ENCODE measurements around the gene KDELR1.
A peak's percentile ranks its signal among the peaks of the same experiment; 100 is the strongest.

The KDELR1 gene

DNA sequence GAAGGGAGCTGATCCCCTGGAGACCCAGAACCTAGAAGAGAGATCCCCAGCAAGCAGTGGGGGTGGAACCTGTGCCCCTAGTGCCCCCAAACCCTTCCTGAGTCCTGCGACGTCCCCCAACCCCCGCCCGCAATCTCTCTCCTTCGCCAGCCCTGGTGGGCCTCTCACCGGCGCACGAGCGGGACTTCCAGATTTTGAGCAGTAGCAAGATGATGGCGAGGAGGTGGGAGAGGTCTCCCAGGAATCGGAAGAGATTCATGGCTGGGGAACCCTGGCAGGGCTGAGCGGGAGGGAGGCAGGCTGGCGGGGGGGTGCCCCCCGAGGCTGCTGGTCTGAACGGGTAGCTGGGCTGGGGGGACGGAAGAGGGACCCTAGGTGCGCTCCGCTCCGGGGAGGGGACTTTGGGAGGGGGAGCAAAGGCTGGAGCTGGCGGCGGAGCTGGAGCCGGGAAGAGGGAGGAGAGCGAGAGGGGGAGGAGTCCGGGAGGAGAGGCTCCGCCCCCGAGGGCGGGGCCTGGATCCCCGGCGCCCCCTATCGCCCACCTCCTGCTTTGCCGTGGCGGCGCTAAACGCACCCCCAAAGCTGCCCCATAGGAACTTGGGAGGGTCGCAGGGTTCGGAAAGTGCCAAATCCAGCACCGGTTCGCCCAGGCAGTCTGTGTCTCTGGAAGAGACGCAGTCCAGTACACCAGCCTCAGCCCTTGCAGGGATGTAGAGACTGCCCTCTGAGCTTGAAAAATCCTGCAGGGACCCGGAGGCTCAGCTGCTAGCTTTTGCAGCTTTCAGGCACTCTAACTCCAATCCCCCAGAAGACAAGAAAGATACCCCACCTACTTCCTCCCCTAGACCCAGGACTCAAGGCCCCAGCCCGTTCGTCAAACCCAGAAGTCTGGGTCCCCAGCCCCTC is at the start of gene KDELR1:
TSS of gene KDELR1 (minus strand) at position 452 of the 906 bp plus-strand sequence. CDS start at position 259, 193 bp downstream.
- FAIRE-seq (no peak), DNase-seq (ENCODE audit: low spot score) (peak; percentile 38)

DNA sequence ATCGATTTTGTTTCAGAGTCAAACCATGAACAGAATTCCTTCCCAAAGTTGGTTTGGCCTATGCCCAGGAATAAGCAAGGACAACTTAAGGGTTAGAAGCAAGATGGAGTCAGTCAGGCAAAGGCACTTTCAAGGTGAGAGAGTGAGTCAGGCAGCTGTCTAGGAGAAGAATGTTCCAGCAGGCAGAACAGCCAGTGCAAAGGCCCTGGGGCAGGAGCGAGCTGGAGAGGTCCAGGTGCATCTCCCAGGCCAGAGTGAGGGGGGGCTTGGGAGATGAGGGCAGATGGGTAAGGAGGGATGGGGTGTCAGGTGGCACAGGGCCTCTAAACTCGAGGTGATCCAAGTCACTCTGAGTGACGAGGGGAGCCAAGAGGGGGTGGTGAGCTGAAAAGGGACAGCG is 45.2 kb upstream of the KDELR1 start:
- FAIRE-seq (no peak), DNase-seq (ENCODE audit: low spot score) (no peak)

DNA sequence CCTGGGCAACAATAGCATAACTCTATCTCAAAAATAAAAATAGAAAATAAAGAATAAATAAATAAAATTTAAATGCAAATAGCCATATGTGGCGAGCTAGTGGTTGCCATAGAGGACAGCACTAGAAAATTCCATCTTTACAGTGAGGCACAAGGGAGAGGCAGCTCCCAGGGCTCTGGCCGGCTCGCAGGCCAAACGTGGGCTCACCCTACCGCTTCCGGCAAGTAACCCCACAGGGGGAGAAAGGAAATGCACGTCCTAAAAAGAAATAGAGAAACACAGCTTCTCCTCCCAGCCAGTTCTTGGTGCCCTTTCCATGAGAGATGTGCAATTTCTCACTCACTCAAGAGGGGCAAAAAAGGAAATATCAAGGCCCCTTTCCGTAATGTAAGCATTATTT is 42.0 kb upstream of the KDELR1 start:
- FAIRE-seq (no peak), DNase-seq (ENCODE audit: low spot score) (no peak)

DNA sequence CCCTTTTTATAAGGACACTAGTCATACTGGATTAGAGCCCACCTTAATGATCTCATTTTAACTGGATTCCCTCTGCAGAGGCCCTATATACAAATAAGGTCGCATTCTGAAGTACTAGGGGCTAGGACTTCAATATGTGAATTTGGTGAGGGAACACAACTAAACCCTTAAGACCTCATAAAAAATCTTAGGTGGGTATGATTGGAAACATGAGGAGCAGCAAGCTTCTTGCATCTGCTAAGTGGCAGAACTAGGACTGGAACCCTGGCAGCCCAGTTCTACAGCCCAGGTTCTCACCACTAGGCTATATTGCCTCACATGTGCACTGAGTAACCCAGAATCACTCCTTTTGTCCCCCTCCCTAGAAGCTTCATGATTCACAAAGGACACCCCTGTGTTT is 37.3 kb upstream of the KDELR1 start:
- DNase-seq (ENCODE audit: low spot score) (no peak), FAIRE-seq (no peak)

DNA sequence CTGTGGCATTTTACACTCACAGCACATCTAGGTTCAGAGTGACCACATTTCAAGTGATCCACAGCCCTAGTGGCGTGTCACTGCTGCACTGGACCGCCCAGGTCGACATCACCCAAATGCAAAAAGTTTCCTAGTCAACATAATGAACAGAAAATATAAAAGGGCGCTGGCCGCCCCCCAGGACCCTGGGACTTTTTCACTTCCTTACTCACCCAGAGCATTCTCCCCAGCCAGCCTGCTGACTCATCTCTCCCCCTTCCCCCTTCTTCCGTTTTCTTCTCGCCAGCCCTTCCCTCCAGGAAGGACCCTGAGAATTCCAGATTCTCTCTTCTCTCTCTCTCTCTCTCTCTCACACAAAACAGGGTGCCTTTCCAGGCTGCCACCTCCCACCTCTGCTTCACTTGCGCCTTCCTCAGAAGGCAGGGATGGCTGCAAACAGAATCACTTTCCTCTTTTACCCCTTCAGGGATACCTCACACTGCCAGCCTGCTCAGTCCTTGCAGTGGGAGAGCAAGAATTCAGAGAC is 33.4 kb upstream of the KDELR1 start:
- FAIRE-seq (no peak), DNase-seq (ENCODE audit: low spot score) (peak; percentile 57)

DNA sequence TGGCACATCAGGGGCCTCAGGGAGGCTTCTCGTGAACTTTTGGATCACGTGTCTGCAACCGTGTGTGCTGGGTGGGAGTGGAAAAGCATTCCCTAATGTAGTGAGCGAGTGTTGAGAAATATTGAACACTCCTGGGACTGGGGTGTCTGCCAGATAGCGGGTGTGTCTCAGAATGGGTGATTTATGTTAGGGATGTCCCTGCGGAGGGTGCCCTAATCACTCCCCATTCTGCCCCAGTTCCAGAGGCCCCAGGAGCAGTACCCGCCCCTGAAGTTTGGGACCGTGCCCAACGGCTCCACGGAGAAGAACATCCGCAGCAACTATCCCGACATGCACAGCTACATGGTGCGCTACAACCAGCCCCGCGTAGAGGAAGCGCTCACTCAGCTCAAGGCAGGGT is 30.2 kb upstream of the KDELR1 start:
- FAIRE-seq (no peak), DNase-seq (ENCODE audit: low spot score) (no peak)

DNA sequence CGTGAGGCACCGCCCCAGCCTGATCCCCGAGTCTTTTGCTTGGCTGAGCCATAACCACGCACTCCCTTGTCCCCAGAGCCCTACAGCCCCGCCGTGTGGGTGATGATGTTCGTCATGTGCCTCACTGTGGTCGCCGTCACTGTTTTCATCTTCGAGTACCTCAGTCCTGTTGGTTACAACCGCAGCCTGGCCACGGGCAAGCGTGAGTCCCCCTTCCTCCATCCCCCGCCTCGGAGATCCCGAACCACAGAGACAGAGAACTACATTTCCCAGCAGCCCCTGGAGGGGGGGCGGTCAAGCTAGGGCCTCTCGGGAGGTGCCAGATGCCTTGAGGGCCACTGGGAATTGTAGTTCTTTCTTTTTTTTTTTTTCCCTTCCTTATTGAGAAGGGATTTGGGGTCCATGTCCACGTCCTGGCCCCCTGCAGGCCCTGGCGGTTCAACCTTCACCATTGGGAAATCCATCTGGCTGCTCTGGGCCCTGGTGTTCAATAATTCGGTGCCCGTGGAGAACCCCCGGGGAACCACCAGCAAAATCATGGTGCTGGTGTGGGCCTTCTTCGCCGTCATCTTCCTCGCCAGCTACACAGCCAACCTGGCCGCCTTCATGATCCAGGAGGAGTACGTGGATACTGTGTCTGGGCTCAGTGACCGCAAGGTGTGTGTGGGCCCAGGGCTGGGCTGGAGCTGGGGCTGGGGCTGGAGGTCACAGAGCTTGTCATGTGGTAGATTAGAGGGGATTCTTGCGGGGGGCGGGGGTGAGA is 28.0 kb upstream of the KDELR1 start:
- no peak for FAIRE-seq
- no peak for DNase-seq (ENCODE audit: low spot score)

DNA sequence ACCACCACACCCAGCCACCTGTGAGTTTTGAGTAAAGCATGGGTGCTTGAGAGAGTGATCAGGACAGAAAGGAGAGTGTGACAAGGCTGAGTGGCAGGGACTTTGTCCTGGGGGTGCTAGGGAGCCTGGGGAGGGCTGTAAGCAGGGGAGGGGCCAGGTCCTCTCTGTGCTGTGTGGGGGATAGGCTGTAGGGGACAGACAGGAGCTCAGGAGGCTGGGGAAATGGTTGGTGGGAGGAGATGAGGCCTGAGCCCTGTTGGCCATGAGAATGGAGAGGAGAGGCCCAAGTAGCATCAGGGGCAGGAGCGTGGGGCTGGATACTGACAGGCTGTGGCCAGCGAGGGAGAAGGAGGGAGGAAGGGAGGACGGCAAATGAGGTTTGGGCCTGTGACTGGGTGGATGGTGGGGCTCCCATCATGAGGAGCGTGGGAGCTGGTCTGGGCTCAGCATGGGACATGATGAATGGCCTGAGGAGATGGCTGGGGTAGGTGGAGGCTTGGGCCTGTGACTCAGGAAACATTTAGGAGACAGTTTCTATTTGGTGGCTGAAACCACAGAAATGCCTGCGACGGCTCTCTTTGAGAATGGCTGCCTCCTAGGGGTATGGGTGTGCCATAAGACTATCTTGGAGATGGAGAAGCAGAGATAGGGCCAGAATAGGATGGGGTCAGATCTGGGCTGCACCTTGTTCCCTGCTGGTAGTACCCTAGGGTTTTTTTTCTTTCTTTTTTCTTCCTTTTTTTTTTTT is 27.1 kb upstream of the KDELR1 start:
- peak; percentile 34 for DNase-seq (ENCODE audit: low spot score)
- no peak for FAIRE-seq

DNA sequence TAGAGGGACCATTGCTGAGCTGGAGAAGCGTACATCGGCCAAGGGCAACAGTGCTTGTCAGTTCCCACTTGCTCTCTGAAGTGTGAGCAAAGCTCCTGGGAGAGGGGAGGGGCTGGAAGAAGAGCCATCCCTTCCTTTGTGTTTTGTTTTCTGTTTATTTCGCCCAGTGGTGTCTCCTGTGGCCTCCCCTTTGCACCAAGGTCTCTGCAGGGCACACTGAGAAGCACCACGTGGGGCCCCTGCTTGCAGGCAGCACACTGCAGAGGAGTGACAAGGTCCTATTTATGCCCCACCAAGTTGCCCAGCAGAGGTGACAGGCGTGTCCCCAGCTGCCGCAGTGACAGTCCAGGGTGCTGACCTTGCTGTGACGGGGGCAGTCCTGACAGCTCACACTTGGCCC is 26.1 kb upstream of the KDELR1 start:
- FAIRE-seq, result no peak
- DNase-seq (ENCODE audit: low spot score), result no peak

DNA sequence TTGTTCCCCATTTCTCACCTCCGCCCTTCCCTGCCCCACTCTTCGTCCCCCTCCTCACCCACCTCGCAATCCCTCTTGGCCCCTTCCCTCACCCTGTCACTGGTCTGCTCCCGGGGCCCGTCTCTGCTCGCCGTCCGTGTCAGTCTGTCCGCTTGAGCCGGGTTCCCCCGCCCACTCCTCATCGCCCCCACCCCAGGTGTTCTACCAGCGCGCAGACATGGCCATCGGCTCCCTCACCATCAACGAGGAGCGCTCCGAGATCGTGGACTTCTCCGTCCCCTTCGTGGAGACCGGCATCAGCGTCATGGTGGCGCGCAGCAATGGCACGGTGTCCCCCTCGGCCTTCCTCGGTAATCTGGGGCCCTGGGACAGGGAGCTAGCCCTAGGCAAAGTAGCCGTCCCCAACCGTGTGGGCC is 24.5 kb upstream of the KDELR1 start:
- no peak for FAIRE-seq

DNA sequence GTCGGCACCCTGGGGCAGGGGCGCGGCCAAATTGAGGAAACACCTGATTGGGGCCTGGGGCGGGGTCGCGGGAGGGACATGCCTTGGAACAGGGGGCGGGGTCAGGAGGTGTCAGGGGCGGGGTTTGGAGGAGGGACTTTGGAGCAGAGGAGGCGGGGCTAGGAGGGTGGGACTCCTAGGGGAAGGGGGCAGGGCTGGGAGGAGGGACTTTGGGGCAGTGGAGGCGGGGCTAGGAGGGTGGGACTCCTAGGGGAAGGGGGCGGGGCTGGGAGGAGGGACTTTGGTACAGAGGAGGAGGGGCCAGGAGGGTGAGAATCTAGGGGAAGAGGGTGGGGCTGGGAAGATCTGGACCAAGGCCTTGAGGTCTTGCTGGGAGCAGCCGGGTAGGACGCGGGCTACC is 24.0 kb upstream of the KDELR1 start:
- FAIRE-seq, result no peak
- no peak for DNase-seq (ENCODE audit: low spot score)

More for the DNA sequence above, 24.5 kb upstream of the KDELR1 start:
- DNase-seq (ENCODE audit: low spot score), result no peak

DNA sequence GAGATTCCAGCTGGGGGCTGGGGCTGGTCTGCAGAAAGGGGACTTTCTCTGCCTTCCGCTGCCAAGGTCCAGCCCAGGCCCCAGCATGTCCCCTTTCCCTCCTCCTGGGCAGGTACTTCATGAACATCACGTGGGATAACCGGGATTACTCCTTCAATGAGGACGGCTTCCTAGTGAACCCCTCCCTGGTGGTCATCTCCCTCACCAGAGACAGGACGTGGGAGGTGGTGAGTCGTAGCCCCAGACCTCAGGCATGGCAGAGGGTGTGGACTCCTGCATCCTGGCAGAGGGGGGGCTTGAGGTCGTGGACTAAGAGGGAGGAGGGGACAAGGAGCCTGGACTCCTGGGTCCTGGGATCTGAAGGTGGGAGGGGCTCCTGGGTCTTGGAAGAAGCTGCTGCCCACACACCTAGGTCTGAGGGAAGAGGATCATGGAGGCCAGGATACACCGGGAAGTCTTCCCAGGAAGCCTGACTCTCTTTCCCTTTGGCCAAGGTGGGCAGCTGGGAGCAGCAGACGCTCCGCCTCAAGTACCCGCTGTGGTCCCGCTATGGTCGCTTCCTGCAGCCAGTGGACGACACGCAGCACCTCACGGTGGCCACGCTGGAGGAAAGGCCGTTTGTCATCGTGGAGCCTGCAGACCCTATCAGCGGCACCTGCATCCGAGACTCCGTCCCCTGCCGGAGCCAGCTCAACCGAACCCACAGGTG is 22.7 kb upstream of the KDELR1 start:
- no peak for FAIRE-seq
- DNase-seq (ENCODE audit: low spot score), result peak; percentile 5

DNA sequence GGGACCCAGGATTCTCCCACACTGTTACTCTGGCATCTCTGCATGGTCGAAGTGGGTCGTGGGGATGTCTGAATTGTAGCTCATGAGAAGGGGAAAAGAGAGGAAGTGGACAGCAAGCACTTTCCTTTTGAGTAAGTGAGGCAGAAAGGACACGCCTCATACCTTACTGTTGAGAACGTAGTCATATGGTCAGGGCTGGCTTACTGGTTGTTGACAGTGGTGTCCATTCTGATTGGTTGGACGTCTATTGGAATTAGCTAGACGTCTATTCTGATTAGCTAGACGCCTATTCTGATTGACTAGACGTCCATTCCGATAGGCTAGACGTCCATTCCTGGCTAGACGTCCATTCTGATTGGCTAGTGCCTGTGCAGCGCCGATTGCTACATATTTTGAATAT is 14.5 kb upstream of the KDELR1 start:
- no peak for FAIRE-seq
- peak; percentile 9 for DNase-seq (ENCODE audit: low spot score)

DNA sequence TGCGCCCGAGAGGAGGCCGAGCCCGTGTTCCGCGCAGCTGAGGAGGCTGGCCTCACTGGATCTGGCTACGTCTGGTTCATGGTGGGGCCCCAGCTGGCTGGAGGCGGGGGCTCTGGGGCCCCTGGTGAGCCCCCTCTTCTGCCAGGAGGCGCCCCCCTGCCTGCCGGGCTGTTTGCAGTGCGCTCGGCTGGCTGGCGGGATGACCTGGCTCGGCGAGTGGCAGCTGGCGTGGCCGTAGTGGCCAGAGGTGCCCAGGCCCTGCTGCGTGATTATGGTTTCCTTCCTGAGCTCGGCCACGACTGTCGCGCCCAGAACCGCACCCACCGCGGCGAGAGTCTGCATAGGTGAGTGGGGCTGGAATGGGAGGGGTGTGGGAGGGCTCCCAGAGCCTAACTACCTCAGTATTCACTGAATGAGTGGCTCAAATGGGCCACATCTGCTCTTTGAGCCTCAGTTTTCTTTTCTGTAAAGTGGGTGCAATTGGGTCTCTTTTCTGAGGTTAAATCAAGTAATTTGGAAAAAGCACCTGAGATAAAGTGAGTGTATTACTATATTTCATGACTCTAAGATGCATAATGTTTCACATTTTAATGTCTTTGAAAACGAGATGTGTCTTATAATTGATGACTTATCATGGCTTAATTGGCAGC is 13.8 kb upstream of the KDELR1 start:
- FAIRE-seq (no peak), DNase-seq (ENCODE audit: low spot score) (no peak)

DNA sequence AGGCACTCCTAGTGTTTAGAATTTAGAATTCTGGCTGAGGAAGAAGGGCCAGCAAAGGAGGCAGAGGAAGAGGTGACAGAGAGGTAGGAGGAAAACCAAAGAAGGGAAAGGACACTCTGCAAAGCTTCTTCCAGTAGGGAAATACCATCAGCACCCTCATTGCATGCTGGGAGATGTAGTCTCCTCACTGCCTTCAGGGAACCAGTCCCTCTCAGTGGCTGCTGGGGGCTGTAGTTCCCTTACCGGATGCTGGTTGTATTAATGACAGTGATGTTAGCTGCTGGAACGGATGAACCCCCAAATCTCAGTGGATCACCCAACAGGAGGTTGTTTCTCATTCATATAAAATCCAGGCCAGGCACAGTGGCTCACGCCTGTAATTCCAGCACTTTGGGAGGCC is 12.3 kb upstream of the KDELR1 start:
- DNase-seq (ENCODE audit: low spot score), result peak; percentile 25
- FAIRE-seq, result no peak

DNA sequence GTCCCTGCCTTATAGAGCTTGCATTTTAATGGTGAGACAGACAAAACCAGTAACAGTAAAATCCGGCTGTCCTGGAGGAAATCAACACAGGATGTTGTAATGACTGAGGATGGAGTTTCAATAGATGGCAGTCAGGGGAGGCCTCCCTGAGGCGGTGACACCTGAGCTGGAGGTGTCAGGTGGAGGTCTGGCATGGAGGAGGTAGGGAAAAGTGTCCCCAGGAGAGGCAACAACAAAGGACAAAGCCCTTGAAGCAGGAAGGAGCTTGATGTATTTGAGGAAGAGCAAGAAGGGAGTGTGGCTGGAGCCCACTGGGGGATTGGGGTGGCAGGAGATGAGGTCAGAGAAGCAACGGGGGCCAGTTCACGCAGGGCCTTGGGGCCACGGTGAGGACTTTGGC is 9.9 kb upstream of the KDELR1 start:
- FAIRE-seq (no peak), DNase-seq (ENCODE audit: low spot score) (no peak)

DNA sequence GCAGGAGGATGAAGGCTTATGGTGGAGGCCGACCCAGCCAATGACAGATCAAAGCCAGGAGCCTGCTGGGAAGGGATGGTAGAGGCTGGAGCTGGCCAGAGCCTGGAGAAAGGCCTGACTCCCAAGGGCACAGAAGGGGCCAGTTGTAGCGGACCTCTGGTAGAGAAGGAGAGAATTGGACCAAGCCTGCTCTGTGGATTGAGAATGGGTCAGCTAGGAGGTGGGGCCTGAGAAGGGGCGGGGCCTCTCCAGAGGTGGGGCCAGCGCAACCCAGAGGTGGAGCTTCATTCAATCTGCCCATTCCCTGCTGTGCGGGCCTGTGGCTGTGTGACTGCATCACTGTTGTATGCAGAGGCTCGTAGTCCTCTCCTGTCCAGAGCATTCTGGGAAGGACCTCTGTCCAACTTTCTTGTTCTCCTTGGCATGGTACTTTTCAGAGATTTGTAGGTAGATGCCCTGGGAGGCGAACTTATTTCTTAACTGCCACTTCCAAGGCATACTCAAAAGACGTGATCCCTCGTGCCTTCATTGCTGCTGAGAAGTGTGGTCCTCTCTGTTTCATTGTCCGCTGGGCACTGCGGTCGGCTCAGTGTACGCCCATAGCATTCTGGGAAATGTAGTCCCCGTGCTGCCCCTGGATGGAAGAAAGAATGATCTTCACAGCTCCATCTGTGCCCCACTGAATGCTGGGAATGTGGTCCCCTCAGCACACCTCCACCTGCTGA is 8.8 kb upstream of the KDELR1 start:
- FAIRE-seq, result no peak
- DNase-seq (ENCODE audit: low spot score), result no peak

DNA sequence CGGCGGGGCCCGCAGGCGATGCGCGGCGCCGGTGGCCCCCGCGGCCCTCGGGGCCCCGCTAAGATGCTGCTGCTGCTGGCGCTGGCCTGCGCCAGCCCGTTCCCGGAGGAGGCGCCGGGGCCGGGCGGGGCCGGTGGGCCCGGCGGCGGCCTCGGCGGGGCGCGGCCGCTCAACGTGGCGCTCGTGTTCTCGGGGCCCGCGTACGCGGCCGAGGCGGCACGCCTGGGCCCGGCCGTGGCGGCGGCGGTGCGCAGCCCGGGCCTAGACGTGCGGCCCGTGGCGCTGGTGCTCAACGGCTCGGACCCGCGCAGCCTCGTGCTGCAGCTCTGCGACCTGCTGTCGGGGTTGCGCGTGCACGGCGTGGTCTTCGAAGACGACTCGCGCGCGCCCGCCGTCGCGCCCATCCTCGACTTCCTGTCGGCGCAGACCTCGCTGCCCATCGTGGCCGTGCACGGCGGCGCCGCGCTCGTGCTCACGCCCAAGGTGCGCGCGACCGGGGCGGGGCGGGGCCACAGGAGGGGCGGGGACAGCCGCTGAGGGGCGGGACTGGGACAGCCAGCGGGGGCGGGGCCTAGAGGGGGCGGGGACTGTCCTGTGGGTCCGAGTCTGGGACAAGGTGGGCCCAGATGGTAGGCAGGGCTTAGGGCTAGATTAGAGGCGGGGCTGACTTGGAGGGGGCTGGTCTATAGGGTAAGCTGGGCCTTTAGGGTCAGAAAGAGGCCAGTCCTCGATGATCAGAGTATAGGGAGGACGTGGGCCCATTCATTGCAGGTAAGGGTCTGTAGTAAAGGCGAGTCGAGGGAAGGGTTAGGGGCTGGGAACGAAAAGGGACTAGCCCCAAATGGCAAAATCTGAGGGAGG is 7.3 kb upstream of the KDELR1 start:
- DNase-seq (ENCODE audit: low spot score) (no peak), FAIRE-seq (no peak)

DNA sequence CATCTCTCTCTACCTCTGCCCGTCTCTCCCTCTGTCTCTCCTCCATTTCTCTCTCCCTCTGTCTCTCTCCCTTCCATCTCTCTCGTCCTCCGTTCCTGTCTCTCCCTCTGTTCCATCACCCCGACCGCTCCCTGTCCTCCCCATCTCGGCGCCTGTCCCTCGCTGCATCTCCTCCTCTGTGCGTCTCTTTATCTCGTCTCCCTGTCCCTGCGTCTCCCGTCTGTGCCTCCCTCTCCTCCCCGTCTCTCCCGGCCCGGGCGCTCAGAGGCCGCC is 6.7 kb upstream of the KDELR1 start:
- FAIRE-seq (no peak), DNase-seq (ENCODE audit: low spot score) (no peak)
